HG03457 (cell line): ENCODE results near the gene HP.
"Not testable (repeated sequence)": the region's sequence is repeated elsewhere in the genome, so short reads cannot be mapped to it uniquely, and the experiment has no call there.

ENCODE experiments used
- ATAC-seq: cut with Tn5 transposase; IDR thresholded peaks from one replicate; pipeline ENCODE4 v1.9.1; 2021; ENCODE audit warnings: moderate number of reproducible peaks; ENCODE audit not compliant: unreplicated experiment

HP gene

GRCh38 chr16:72042157-72042660, 12.1 kb upstream of the HP start:
- no peak for ATAC-seq

- no peak for ATAC-seq
These were observed 11.2 kb upstream of the HP start for GRCh38 chr16:72043058-72043457.

- no peak for ATAC-seq
These were observed 10.8 kb upstream of the HP start for GRCh38 chr16:72043539-72043938.

- ATAC-seq, result no peak
These were observed 10.0 kb upstream of the HP start for GRCh38 chr16:72044296-72044695.

GRCh38 chr16:72044825-72045359, 9.4 kb upstream of the HP start:
- ATAC-seq, result no peak

- no peak for ATAC-seq
These were observed 5.2 kb upstream of the HP start for GRCh38 chr16:72049110-72049509.

GRCh38 chr16:72050769-72051464, 3.4 kb upstream of the HP start:
- ATAC-seq, result no peak

- ATAC-seq, result no peak
These were observed 2.5 kb upstream of the HP start for GRCh38 chr16:72051818-72052217.

- no peak for ATAC-seq
These were observed 1.6 kb downstream of the HP start for GRCh38 chr16:72055911-72056310.

GRCh38 chr16:72057313-72057712, 3.0 kb downstream of the HP start:
- ATAC-seq, result not testable (repeated sequence)

- ATAC-seq, result not testable (repeated sequence)
These were observed 4.8 kb downstream of the HP start for GRCh38 chr16:72059060-72059459.

- ATAC-seq, result no peak
These were observed 6.1 kb downstream of the HP start for GRCh38 chr16:72060405-72060804.

GRCh38 chr16:72061564-72061963, 7.3 kb downstream of the HP start:
- no peak for ATAC-seq

GRCh38 chr16:72064361-72064894, 10.1 kb downstream of the HP start:
- ATAC-seq, result no peak

- no peak for ATAC-seq
These were observed 12.4 kb downstream of the HP start for GRCh38 chr16:72066747-72067146.

- ATAC-seq, result no peak
These were observed 14.6 kb downstream of the HP start for GRCh38 chr16:72068930-72069329.

- ATAC-seq, result no peak
These were observed 18.4 kb downstream of the HP start for GRCh38 chr16:72072514-72073342.

- no peak for ATAC-seq
These were observed 19.4 kb downstream of the HP start for GRCh38 chr16:72073560-72074230.

- not testable (repeated sequence) for ATAC-seq
These were observed 20.8 kb downstream of the HP start for GRCh38 chr16:72075067-72075466.

- not testable (repeated sequence) for ATAC-seq
These were observed 22.8 kb downstream of the HP start for GRCh38 chr16:72076991-72077706.
